GM18870 (cell line): Measurements from ENCODE around the gene RAP1B.

Source experiments
- ATAC-seq: cut with Tn5 transposase; IDR thresholded peaks from one replicate; pipeline ENCODE4 v1.9.1; 2021; ENCODE audit warnings: moderate library complexity; ENCODE audit not compliant: unreplicated experiment

Gene RAP1B

GRCh38 chr12:68610370-68611093, at the start of gene RAP1B:
Gene RAP1B, plus strand, starts transcription at chr12:68610899. Its CDS starts 37,826 bp downstream, at chr12:68648725.
- peak; percentile 58 for ATAC-seq

- no peak for ATAC-seq
These were observed 48.9 kb upstream of the RAP1B start for GRCh38 chr12:68561830-68562229.

- ATAC-seq, result no peak
These were observed 46.5 kb upstream of the RAP1B start for GRCh38 chr12:68564166-68564565.

GRCh38 chr12:68565391-68565903, 45.3 kb upstream of the RAP1B start:
- ATAC-seq, result no peak

- no peak for ATAC-seq
These were observed 41.7 kb upstream of the RAP1B start for GRCh38 chr12:68568922-68569569.

GRCh38 chr12:68572661-68573060, 38.0 kb upstream of the RAP1B start:
- no peak for ATAC-seq

GRCh38 chr12:68573406-68573805, 37.3 kb upstream of the RAP1B start:
- no peak for ATAC-seq

- no peak for ATAC-seq
These were observed 32.8 kb upstream of the RAP1B start for GRCh38 chr12:68577949-68578348.

GRCh38 chr12:68578765-68579164, 31.9 kb upstream of the RAP1B start:
- no peak for ATAC-seq

GRCh38 chr12:68579254-68579653, 31.4 kb upstream of the RAP1B start:
- no peak for ATAC-seq

GRCh38 chr12:68580911-68581310, 29.8 kb upstream of the RAP1B start:
- ATAC-seq, result no peak

GRCh38 chr12:68581926-68582325, 28.8 kb upstream of the RAP1B start:
- no peak for ATAC-seq

GRCh38 chr12:68585966-68586365, 24.7 kb upstream of the RAP1B start:
- ATAC-seq, result no peak

GRCh38 chr12:68587448-68587873, 23.2 kb upstream of the RAP1B start:
- ATAC-seq, result peak; percentile 65

GRCh38 chr12:68589194-68589593, 21.5 kb upstream of the RAP1B start:
- ATAC-seq, result no peak

- no peak for ATAC-seq
These were observed 18.8 kb upstream of the RAP1B start for GRCh38 chr12:68591734-68592418.

GRCh38 chr12:68595241-68595640, 15.5 kb upstream of the RAP1B start:
- no peak for ATAC-seq

- no peak for ATAC-seq
These were observed 8.9 kb upstream of the RAP1B start for GRCh38 chr12:68601767-68602166.

GRCh38 chr12:68602720-68603119, 8.0 kb upstream of the RAP1B start:
- ATAC-seq, result no peak

GRCh38 chr12:68608191-68608590, 2.5 kb upstream of the RAP1B start:
- no peak for ATAC-seq

GRCh38 chr12:68609998-68610369, 715 bp upstream of the RAP1B start:
- no peak for ATAC-seq
